Skin epidermis (tissue), 12 donors: ENCODE results near the gene TXNDC17.
"Not testable (repeated sequence)": the region's sequence is repeated elsewhere in the genome, so short reads cannot be mapped to it uniquely, and the experiment has no call there.

ENCODE experiments used
- H3K27ac ChIP-seq, 21 experiments: fragments of 200-600 bp; sonication (generic) in 11 of 21; one replicate each; pipeline ENCODE4 v1.5.0; 2020; ENCODE audit warnings: mild to moderate bottlenecking in 3 of 21, inconsistent platforms in 2 of 21, moderate library complexity in 2 of 21
- H3K4me3 ChIP-seq, 7 experiments: fragments of 200-600 bp; sonication (generic) in 2 of 7; one replicate each; pipeline ENCODE4 v1.5.0; 2020; ENCODE audit warnings: inconsistent platforms in 2 of 7, mild to moderate bottlenecking in 2 of 7, moderate library complexity in 1 of 7

Gene TXNDC17

DNA sequence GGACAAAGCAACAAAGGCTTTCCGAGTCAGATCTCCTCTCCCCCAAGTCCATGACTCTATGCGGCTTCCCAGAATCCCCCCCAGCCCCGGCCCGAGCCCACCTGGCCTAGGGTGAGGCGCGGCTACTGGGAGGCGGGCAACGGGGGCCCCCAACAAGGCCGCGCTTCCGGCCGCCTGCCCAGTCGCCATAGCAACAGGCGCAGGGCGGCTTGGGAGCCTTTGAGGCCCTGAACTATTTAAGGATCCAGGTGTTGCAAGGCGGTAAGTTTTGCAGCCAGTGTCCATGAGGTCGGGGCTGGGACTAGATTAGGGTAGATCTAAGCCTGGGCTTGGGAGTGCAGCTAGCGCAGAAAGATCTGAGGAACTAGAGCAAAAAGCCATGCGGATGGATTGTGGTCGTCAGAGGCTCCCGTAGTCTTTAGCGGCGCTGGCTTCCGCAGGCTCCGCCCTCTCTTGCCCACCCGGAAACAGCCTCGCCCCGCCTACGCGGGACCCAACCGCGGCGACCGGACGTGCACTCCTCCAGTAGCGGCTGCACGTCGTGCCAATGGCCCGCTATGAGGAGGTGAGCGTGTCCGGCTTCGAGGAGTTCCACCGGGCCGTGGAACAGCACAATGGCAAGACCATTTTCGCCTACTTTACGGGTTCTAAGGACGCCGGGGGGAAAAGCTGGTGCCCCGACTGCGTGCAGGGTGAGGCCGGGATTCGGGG is at the start of gene TXNDC17, which contains the start of gene KIAA0753:
Gene TXNDC17, plus strand, starts transcription at position 525 of the 711 bp plus-strand sequence. Its CDS starts 23 bp downstream, at position 548.
Gene KIAA0753, minus strand, starts transcription at position 176 of the 711 bp plus-strand sequence. CDS start 5,608 bp downstream, outside the sequence.
- Histone ChIP-seq H3K27ac (peak within 1 kb of the TSS; percentile 56 to 96 (median 91)), H3K4me3 (peak within 1 kb of the TSS; percentile 66 to 83 (median 71))

DNA sequence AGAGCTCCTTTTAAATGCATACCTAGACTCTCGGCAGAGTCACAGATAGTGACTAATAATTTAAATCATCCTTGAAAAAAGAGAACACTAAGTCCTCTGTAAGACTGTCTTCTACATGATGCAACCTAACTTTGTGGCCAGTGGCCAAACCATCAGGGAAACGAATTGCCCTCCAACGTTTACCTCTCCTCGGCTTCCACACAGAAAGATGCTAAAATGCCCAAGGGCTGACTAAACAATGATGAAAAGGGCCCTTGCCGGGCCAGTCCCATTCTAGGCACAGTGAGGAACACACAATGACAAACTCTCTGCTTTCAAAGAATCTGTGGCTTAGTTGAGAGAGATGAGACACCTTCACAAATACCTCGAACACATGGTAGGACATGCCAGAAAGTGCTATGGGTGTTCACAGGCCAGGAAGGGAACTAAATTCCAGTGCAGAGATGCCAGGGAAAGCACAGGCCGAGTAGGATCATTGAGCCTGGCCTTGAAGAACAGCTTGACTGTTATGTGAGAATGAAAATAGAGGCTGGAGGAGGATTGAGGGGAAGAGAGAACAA is 49.2 kb upstream of the TXNDC17 start:
- H3K27ac ChIP-seq, result no peak overlapping the region
- no peak overlapping the region for H3K4me3 ChIP-seq

DNA sequence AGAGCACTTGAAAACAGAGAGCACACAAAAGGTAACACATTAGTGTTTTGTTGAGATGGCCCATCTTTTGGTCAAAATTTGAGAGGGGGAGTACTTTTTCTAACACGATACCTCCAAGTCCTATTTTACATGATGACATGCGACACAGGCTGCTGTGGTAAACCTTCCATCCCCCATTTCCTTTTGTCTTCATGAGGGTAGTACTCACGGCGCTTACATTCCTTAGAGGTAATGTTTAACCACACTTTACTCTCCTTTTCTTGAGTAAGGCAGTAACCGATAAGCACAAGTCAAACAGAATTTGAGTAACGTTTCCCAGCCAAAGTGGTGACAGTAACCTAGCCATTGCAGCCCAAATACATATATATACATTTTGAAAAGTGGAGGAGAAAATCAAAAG is 48.7 kb upstream of the TXNDC17 start:
- no peak overlapping the region for H3K4me3 ChIP-seq
- no peak overlapping the region for H3K27ac ChIP-seq

DNA sequence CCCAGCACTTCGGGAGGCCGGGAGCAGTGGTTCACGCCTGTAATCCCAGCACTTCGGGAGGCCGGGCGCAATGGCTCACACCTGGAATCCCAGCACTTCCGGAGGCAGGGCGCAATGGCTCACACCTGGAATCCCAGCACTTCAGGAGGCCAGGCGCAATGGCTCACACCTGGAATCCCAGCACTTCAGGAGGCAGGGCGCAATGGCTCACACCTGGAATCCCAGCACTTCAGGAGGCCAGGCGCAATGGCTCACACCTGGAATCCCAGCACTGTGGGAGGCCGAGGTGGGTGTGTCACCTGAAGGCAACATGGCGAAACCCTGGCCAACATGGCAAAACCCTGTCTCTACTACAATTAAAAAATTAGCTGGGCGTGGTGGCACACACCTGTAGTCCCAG is 47.5 kb upstream of the TXNDC17 start:
- not testable (repeated sequence) for H3K27ac ChIP-seq, H3K4me3 ChIP-seq

DNA sequence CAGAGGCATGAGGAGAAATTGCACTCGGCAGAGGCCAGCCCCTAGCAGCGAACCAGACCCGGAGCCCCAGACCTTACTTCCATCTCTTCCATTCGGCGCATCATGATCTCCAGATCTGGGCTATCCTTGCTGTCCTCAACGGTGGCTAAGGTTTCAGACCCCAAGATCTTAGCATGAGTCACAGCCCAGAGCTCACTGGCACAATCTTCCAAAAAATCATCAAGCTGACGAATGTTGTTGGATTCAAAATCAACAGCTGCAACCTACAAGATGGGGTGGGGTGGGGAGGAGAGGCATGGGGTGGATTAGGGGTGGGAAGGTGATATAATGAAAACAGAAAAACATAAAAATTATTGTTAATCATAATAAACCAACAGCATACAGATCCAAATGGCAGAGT is 44.8 kb upstream of the TXNDC17 start:
- no peak overlapping the region for H3K27ac ChIP-seq
- no peak overlapping the region for H3K4me3 ChIP-seq

DNA sequence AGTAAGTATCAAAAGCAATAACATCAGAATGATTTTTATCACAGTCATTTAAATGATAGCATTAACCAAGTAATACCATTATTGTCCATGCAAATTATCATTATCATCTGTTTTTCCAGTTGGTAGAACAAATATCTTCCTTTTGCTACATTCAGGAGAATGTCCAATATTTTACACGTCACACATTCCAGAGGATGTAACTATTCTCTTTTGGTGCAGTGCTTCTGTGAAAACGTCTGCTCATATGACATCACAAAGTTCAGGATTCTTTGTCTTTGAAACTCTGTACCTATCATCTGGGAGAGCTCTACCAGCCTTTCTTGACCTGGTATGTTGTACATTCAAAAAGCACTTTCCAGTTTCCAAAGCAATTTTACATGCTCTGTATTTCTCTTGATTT is 44.3 kb upstream of the TXNDC17 start:
- H3K4me3 ChIP-seq, result no peak overlapping the region
- no peak overlapping the region for H3K27ac ChIP-seq

DNA sequence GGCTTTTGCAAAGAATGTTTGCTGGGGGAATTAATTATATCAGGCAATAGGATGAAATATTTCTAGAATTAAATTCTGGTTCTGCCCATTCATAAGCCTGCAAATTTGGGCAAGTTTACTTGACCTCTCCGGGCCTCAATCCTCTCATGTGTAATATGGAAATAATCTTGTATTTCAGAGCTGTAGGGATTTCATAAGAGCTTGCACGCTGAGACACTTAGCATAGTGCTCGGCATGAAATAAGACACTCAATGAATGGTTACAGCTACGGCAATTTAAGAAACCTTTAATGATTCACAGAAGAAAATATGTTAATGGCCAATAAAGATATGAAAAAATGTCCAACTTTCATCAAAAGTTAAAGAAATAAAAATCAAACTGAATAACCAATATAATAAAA is 43.9 kb upstream of the TXNDC17 start:
- H3K27ac ChIP-seq, result no peak overlapping the region

DNA sequence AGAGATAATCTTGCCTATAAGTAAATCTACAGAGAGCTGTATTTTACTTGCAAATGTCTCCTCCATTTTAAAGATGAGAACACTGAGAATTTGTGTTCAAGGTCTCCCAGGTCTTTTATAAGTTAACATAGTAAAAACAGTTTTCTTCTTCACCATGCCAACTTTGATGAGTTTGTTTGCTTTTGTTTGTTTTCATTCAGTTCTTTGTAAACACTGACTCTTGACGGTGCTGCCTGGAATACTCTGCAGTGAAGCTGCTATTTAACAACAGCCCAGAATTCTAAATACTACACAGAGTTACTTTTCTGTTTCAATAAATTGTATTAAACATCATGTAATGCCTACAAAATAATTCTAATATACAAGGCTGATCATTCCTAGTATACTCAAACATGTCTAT is 43.1 kb upstream of the TXNDC17 start:
- no peak overlapping the region for H3K4me3 ChIP-seq
- H3K27ac ChIP-seq, result peak overlapping the region in 1 of 21 experiments; percentile 4

More for the DNA sequence above, 43.9 kb upstream of the TXNDC17 start:
- H3K4me3 ChIP-seq, result no peak overlapping the region

DNA sequence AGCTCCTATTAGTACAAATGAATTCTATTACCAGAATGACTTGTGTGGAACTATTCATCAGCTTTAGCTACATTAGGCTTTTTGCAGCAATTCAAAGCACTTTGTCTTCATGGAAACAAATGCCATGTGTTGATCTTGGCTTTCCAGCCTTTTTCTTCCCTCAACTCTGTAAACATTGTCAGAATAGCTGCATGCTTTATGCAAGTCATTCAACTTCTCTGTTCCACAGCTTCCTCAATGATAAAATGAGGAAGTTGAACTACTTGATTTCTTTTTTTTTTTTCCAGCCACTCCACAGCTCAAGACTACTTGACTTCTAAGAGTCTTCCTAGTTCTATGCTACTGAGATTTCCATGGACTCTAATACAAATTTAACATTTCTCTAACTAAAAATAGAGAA is 41.5 kb upstream of the TXNDC17 start:
- no peak overlapping the region for H3K27ac ChIP-seq

DNA sequence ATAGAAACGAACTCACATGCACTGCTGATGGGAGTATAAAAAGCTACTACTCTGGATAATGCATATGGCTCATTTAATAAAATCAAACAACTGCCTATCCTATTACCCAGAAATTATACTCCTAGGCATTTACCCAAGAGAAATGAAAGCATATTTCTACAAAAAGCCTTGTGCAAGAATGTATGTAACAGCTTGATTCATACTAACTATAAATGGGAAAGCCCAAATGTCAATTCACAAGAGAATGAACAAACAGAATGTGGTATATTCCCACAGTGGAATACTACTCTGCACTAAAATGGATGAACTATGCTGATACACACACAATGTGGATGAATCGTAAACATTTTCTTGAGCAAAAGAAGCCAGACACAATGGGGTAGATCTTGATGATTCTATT is 38.7 kb upstream of the TXNDC17 start:
- no peak overlapping the region for H3K27ac ChIP-seq

More for the DNA sequence above, 41.5 kb upstream of the TXNDC17 start:
- H3K4me3 ChIP-seq, result no peak overlapping the region

DNA sequence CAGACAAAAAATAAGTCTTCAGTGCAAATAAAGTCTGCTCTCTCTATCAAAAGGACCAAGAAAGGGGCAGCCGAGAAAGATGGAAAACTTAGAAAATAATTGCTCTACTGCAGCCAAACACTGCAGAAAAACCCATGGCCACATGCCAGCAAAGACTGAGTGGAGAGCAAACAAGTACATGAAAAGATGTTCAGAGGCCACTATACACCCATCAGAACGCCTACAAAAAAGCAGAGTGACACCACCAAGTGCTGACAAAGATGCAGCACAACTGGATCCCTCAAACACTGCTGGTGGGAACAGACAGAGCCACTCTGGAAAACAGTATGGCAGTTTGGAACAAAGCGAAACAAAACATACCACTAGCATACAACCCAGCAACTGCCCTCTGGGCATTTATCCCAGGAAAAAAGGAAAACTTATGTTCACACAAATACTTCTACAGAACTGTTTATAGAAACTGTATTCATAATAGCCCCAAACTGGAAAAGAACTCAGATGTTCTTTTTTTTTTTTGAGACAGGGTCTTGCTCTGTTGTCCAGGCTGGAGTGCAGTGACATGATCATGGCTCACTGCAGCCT is 37.0 kb upstream of the TXNDC17 start:
- no peak overlapping the region for H3K27ac ChIP-seq
- H3K4me3 ChIP-seq, result no peak overlapping the region

More for the DNA sequence above, 38.7 kb upstream of the TXNDC17 start:
- no peak overlapping the region for H3K4me3 ChIP-seq

DNA sequence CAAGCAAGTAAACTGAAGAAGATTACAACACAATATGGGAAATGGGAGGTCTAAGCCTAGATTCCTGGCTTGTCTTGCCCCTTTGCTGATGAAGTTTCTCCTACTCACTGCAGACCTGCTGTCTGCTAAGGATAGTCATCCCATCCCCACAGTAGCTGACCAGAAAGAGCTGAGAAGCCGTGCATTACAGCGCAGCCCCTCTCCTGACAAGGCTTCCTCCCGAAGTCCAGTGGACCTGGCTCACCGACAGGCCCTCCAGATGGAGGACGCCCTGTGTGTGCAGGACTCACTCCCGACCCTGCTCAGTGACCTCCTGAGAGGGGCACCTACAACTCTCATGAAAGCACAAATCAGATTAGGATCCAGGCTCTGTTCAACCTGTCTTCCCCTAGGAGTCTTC is 35.7 kb upstream of the TXNDC17 start:
- Histone ChIP-seq H3K4me3 (no peak overlapping the region), H3K27ac (no peak overlapping the region)

DNA sequence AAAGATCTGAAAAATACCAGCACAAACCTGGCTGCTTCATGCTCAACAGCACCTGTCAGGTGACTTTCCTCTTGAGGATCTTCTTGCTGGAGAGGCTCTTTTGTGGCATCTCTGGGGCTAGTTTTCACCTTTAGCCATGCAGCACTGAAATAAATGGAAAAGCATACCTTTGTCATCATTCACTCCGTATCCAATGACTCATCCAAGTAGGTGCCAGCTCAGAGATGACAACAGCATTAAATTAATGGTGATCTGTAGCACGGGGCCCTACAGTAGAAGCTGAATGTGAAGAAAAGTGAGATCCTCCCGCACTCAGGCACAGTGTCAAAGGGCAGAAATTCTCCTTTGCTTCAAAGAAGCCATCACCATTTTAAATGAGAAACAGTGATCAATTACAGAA is 32.5 kb upstream of the TXNDC17 start:
- no peak overlapping the region for H3K27ac ChIP-seq

DNA sequence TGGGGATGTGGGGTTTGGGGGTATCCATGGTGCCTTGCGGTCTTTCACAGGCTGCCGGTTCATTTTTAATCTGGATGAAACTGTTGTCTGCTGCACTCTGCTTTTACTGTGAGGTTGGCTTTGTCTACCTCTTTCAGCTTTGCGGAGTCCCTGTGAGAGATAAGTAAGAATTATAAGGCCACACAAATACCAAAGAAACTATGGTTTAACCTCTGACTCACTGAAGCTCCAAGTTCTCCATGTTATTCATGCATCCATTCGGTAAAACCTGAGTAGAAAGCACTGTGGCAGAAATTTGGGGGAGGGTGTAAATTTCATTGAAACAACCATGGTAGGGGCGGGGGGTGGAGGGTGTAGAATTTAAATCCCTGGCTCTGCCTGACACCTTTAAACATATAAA is 30.8 kb upstream of the TXNDC17 start:
- no peak overlapping the region for H3K4me3 ChIP-seq
- no peak overlapping the region for H3K27ac ChIP-seq

More for the DNA sequence above, 32.5 kb upstream of the TXNDC17 start:
- no peak overlapping the region for H3K4me3 ChIP-seq

DNA sequence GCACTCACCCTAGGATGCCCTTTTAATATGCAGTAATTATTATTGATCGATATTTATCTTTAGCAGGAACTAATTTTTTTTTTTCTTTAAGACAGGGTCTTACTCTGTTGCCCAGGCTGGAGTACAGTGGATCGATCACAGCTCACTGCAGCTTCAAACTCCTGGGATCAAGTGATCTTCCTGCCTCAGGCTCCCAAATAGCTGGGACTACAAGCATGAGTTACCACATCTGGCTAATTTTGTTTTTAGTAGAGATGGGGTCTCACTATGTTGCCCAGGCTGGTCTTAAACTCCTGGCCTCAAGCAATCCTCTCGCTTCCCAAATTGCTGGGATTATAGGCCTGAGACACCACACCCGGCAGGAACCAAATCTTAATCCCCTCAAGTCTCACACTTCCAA is 29.6 kb upstream of the TXNDC17 start:
- no peak overlapping the region for H3K27ac ChIP-seq
- H3K4me3 ChIP-seq, result no peak overlapping the region

DNA sequence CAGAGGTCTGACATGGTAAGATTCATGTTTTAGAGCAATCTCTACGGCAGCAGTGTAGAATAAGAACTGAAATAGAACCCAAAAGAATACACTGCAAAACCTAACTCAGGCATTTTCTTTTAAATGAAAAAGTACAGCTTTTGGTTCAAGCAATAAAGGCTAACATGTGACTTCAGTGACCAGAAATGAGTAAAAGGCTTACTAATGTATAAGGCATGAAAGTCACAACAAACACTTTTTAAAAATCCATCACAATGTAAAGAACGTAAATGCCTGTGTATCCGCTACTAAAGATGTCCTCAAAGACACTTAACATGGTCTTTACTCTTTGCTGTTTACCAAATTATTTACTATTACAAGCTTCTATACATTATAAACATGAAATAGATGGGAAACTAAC is 16.9 kb upstream of the TXNDC17 start:
- H3K4me3 ChIP-seq, result no peak overlapping the region
- H3K27ac ChIP-seq, result no peak overlapping the region

DNA sequence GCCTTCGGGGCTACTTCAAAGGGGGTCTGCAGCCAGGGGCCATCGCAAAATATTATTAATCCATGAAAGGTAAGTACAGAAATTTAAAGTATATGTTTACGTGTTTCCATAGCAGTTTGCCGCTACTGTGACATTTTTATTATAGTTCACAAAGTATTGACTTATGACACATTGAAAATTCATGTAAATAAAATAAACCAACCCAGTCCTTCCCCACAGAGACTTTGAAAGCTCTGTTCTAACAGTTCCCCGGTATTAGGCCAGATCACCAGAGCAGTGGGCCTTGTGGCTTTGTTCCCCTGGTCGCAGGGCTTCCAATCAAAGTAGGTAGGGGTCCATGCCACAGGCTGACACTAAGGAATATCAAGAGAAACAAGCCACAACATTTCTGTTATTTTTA is 14.2 kb upstream of the TXNDC17 start:
- no peak overlapping the region for H3K4me3 ChIP-seq
- H3K27ac ChIP-seq, result no peak overlapping the region

DNA sequence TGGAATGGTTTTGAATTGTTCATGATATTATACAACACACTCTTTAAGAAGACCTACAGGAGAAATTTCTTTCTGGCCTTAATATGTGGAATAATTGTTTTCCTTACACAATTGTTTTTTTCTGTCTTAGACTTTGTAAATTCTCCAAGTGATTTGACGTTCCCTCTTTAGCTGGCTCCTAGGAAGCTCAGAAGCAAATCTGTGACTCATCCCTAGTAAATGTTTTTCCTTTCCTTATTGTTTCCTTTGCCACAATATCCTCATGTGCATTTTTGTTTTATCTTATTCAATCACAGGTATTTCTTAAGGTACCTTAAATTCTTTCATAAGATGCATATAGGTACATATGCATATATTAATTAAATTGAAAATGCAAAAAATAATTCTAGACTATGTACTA is 13.8 kb upstream of the TXNDC17 start:
- H3K27ac ChIP-seq, result no peak overlapping the region

DNA sequence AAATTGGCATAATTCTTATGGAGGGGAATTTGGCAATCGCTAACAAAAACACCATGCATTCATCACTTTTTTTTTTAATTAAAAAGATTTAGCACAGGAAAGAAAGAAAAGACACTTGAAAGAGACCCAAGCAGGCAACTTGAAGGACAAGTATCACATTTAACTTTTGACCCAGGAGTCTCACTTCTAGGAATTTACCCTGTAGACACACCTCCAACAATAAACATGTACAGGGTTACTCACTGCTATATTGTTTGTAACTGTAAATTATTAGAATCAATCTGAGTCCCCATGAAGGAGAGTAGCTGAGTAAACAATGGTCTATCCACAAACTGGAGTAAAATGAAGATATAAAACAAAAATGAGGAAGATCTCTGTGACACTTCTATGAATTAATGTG is 10.5 kb upstream of the TXNDC17 start:
- H3K4me3 ChIP-seq, result no peak overlapping the region
- no peak overlapping the region for H3K27ac ChIP-seq

More for the DNA sequence above, 13.8 kb upstream of the TXNDC17 start:
- H3K4me3 ChIP-seq, result no peak overlapping the region

DNA sequence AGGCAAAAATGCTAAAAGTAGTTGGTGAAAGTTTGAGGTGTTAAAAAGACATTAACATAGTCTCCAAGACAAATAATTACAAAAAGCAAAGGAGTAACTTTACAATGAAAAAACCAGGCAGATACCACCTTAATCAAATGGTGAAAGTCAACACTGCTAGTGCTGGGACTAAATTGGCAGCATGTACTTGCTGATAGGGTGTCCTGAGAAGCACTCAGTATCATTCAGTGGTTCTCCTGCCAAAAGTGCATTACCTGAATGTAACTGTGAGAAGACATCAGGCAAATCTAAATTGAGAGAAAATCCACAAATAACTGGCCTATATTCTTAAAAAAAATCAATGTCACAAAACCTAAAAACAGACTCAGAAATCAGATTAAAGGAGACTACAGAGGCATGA is 8.3 kb upstream of the TXNDC17 start:
- Histone ChIP-seq H3K27ac (no peak overlapping the region), H3K4me3 (no peak overlapping the region)

DNA sequence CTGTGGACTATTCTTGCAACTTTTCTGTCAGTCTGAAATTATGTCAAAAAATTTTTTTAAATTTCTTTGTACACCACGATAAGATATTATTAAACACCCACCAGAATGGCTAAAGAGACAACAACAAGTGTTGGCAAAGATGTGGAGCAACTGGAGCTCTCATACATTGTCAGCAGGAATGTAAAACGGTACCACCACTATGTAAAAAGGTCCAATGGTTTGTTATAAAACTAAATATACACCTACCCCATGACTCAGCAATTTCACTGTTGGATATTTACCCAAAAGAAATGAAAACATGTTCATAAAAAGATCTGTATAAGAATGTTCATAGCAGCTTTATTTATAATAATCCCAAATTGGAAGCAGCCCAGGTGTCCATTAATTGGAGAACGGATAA is 7.6 kb upstream of the TXNDC17 start:
- Histone ChIP-seq H3K27ac (no peak overlapping the region), H3K4me3 (no peak overlapping the region)
